Large intestine (tissue), 3 donors: ENCODE results near the gene MVD. TPM values are rescaled to one million over a fixed set of nuclear protein-coding genes. Genes with fewer than 3 reads are reported as not detected.

Experiments
- DNase-seq, 2 donors: peaks; one replicate each; pipeline versions ENCODE4 v3.0.0 to v3.0.0-alpha.2; 2013
- H3K27ac ChIP-seq: one replicate; pipeline ENCODE4 v1.5.1; 2013; ENCODE audit warnings: low read length
- H3K27me3 ChIP-seq: 2 replicates; pipeline ENCODE4 v1.6.1; 2013; ENCODE audit warnings: low read length; ENCODE audit not compliant: control insufficient read depth, insufficient read depth
- H3K36me3 ChIP-seq: 2 replicates; pipeline ENCODE4 v1.6.1; 2013; ENCODE audit warnings: low read length; ENCODE audit not compliant: control insufficient read depth, insufficient read depth
- H3K4me1 ChIP-seq: one replicate; pipeline ENCODE4 v1.6.1; 2013; ENCODE audit warnings: low read length; ENCODE audit not compliant: control insufficient read depth, insufficient read depth
- H3K4me3 ChIP-seq: one replicate; pipeline ENCODE4 v1.5.1; 2013; ENCODE audit warnings: low read length
- H3K9me3 ChIP-seq: one replicate; pipeline ENCODE4 v1.6.1; 2013; ENCODE audit warnings: mild to moderate bottlenecking, low read depth, low read length, moderate library complexity; ENCODE audit not compliant: control insufficient read depth
- WGBS: methylation state at CpG from one replicate; pipeline ENCODE4 v1.1.5; 2013; ENCODE audit warnings: low lambda C conversion rate; ENCODE audit not compliant: insufficient coverage; 5-methylcytosine and 5-hydroxymethylcytosine counted together
- polyA plus RNA-seq: library from polyadenylated mRNA; unstranded; fragments of 120-200 nt; gene quantifications from one replicate; pipeline ENCODE4 v1.2.1, GENCODE V29; 2013

Gene MVD
- polyA plus RNA-seq, 1 donor: 41.0 TPM

DNA sequence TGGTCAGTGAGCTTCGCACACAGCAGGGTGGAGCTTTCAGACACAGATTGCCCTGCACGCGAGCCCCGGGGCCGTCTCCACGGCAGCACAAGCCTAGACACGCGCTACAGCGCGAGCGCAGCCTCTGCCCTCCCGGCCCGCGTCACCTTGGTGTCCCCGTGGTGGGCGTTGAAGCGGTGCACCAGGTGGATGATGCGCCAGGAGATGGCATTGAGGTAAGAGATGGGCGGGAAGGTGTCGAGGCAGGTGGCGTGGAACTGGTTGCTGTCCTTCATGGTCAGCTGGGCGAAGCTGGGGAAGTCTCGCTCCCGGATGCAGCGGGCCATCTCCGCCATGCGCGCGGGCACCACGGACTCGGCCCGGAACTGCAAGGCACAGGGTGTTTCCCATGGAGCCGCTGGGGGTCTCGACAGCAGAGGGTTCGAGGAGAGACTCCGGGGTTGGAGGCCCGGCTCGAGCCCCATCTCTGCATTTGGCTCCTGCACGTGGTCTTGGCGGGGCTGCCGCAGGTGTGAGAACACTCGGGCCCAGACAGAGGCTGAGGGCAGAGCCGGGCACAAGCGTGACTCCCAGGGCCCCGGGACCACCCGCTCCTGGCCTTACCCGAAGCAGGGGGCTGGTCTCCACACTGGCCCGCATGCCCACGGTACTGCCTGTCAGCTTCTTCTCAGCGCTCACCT is 7.7 kb downstream of the MVD start:
- Histone ChIP-seq H3K36me3 (peaks cover 39% of the 10 kb centered on the region), H3K4me3 (no peak overlapping the region), H3K4me1 (peaks cover 9% of the 10 kb centered on the region), H3K27me3 (no peaks in the 10 kb centered on the region), H3K27ac (no peak overlapping the region), H3K9me3 (no peaks in the 10 kb centered on the region)
- 100% methylated on average over 4 of the region's 50 CpGs for WGBS
- no peak for DNase-seq

DNA sequence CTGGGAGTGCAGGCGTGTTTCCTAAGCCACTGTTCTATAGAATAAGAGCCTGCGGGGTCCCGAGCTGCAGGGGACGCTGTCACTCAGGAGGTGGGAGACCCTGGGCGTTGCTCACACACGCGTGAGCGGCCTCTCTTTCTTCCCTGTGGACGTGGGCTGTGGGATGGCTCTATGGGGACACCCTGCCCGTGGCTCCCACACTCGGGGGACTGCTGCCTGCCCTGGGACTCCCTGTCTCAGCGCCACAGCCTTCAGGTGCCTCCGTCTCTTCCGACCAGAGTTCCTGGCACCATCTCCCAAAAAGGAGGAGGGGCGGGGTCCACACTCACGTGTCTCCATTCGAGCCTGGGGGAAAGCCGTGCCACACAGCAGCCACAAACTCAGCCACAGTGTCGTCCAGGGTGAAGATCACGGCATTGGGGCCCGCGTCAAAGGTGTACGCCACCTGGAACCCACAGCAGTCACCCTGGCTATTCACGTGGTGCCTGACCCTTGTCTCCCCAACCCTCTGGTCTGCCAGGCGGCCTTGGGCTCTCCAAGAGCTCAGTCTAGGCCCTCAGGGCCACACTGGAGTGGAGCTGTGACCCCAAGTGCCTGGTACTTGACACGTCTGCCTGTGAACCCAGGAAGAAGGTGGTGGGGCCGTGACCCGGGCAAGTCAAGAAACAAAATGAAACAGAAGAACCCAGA is 8.4 kb downstream of the MVD start:
- no peak overlapping the region for H3K4me3 ChIP-seq
- WGBS: 100% methylated on average over 1 of the region's 28 CpGs
- DNase-seq: no peak
- H3K4me1 ChIP-seq: peaks cover 16% of the 10 kb centered on the region
- H3K36me3 ChIP-seq: peaks cover 39% of the 10 kb centered on the region
- H3K27me3 ChIP-seq: no peaks in the 10 kb centered on the region
- H3K27ac ChIP-seq: no peak overlapping the region
- H3K9me3 ChIP-seq: no peaks in the 10 kb centered on the region

DNA sequence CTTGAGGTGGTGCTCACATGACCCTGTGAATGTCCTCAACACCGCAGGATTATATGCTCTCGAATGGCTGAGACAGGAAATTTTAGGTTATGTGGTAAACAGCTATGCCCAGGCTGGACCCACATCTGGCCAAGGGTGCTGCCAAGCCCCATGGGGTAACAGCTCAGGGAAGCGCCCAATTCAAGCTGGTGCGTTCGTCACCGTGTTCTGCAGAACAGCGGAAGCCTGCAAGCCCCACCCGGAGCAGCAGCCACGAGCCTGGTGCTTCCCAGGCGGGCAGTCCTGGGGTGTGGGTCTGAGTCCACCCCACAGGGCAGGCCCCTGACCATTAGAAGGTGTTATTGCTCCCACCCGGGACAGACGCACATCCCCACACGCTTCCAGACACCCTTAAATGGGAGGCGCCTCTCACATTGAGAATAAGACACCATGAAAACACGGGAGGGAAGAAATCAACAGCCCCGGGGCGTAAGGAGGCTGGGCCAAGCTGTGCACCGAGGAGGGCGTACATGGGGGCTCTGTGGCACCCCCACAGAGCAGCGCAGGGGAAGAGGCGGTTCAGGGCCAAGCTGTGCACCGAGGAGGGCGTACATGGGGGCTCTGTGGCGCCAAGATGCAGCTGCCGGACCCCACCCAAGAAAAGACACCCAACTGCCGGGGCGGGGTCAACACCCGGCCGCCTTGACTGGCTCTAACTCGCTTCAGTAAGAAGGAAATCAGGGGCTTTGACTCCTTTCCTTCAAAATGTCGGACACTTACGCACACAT is 9.1 kb downstream of the MVD start:
- WGBS: no CpG with 5 or more reads among the region's 32 CpGs
- no peak for DNase-seq
- no peaks in the 10 kb centered on the region for H3K27me3 ChIP-seq
- H3K4me3 ChIP-seq: no peak overlapping the region
- H3K9me3 ChIP-seq: no peaks in the 10 kb centered on the region
- H3K4me1 ChIP-seq: peaks cover 22% of the 10 kb centered on the region
- peaks cover 39% of the 10 kb centered on the region for H3K36me3 ChIP-seq
- no peak overlapping the region for H3K27ac ChIP-seq

DNA sequence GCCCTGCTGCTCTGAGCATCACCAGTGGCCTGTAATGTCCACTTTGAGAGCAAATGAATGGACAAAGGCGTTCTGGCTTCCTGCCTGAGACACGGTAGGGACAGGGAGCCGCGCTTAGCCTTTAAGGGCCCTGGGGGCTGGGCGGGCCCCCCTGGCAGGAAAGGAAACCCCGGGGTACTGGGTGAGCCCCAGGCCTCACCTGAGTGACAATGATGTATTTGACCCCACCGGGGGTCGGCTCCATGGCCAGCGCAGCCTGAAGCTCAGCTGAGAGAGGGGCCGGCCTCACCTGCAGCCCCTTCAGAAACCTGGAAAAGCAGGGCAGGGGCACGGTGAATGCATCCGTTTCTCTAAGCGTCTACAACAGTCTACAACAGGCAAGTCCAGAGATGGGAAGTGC is 9.8 kb downstream of the MVD start:
- no peak for DNase-seq
- no peak overlapping the region for H3K27ac ChIP-seq
- H3K27me3 ChIP-seq: no peaks in the 10 kb centered on the region
- H3K4me1 ChIP-seq: peaks cover 22% of the 10 kb centered on the region
- H3K9me3 ChIP-seq: no peaks in the 10 kb centered on the region
- no CpG with 5 or more reads among the region's 13 CpGs for WGBS
- H3K4me3 ChIP-seq: no peak overlapping the region
- peaks cover 38% of the 10 kb centered on the region for H3K36me3 ChIP-seq

DNA sequence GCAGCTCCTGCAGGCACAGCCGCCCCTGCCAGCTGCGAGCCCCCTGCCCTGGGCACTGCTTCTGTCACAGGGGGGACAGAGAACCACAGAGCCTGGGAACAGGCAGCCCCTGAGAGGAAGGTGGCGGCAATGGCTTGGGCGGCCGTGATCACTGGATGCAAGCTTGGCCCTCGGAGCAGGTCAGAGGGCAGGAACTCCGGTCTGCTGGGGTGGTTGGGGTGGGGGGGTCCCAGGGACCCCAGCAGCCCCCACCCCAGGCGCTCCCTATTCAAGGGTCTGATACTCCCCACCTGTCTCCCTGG is 10.2 kb downstream of the MVD start:
- H3K4me1 ChIP-seq: peaks cover 22% of the 10 kb centered on the region
- WGBS: no CpG with 5 or more reads among the region's 8 CpGs
- H3K27me3 ChIP-seq: no peaks in the 10 kb centered on the region
- no peak for DNase-seq
- peaks cover 37% of the 10 kb centered on the region for H3K36me3 ChIP-seq
- no peaks in the 10 kb centered on the region for H3K9me3 ChIP-seq
- no peak overlapping the region for H3K4me3 ChIP-seq
- no peak overlapping the region for H3K27ac ChIP-seq

DNA sequence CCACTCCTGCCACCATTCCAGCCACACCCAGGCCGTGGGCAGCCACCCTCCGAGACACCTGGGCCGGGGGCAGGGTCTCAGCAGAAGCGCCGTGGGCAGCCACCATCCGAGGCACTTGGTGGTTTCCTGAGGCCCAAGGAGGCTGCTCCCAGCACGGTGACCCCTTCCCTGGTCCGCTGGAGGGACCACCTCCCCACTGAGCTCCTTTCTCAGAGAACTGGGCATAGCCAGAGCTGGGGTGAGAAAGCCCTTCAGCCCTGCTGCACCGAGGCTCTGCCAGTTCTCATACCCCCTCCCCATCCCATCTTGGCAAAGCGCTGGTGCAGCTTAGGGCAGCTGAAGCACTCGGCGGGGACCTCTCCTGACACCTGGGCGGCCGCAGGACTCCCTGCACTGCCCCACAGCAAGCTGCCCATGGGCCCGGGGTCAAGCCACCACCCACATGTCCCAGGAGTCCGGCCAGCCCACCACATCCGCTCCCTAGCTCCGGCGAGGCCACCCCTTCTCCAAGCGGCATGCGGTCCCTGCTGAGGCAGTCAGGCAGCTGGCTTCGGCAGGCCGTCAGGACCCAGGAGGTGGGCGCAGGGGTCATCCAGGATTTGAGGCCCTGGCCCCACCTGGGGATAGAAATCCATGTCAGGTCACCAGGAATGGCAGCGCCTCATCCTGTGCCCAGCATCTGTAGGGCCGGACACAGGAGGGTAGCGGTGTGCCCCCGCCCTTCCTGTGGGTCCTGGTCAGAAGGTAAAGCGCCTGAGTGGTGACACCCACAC is 10.7 kb downstream of the MVD start:
- H3K4me1 ChIP-seq: peaks cover 22% of the 10 kb centered on the region
- DNase-seq: no peak
- H3K27me3 ChIP-seq: no peaks in the 10 kb centered on the region
- H3K9me3 ChIP-seq: no peaks in the 10 kb centered on the region
- peak overlapping the region; percentile 53 for H3K27ac ChIP-seq
- no CpG with 5 or more reads among the region's 29 CpGs for WGBS
- no peak overlapping the region for H3K4me3 ChIP-seq
- H3K36me3 ChIP-seq: peaks cover 34% of the 10 kb centered on the region

DNA sequence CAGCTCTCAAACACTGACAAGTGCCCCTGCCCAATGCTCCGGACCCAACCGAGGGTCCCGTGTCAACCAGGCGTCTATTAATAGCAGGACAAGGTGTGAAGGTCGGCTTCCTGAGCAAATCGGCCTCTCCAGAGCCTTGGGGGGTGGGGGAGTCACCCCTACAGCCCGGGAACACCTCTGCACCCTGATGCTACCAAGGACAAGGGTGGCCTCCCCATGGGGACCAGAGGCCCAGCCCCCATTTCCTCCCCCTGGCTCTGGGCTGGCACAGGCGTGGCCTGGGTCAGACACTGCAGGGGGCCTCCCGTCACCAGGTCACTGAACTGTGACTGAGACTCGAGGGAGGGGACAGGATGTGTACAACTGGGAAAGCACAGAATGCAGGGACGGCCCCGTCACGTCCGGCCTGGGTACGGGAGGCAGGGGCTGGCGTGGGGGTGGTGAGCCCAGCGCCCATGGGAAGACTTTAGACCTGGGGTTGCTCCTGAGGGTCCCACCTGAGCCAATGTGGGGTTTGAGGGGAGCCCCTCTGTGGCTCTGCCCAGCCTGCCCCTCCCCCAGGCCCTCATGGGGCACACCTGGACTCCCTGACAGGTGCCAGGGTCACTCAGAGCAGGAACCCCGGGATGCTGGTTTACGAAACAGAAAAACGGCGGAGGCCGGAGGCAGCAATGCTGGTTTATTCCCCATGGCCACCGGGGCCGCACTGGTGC is 11.5 kb downstream of the MVD start:
- Histone ChIP-seq H3K27me3 (no peaks in the 10 kb centered on the region), H3K4me3 (peak overlapping the region; percentile 81), H3K27ac (peak overlapping the region; percentile 70), H3K4me1 (peaks cover 22% of the 10 kb centered on the region), H3K36me3 (peaks cover 28% of the 10 kb centered on the region), H3K9me3 (peaks cover 3% of the 10 kb centered on the region)
- WGBS: no CpG with 5 or more reads among the region's 24 CpGs
- peak; percentile 70 to 91 for DNase-seq

DNA sequence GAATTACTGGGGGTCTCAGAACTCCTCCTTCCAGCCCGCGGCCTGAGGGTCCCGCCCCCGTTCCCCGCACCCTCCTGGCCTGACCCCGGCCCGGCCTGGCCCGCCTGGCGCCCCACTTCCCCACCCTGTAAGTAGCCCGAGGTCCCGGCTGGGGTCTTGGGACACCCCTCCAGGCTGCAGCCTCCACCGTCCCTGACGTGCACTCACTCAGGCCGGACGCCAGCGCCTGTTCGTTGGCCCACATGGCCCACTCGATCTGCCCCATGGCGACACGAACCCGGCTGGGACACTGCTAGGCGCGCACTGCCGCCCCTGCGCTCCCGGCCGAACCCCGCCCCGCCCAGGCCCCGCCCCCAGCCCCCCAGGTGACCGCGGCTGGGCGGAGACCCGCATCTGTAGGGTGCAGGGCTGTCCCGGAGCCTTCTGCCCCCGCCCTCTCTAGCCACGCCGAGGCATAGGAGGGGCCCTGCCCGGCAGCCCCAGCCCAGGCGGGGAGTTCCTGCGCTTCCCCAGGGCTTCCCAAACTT is 12.1 kb downstream of the MVD start, which contains the start of gene CYBA:
TSS of gene CYBA (minus strand) at position 305 of the 527 bp plus-strand sequence. CDS start at position 265, 40 bp downstream.
- Histone ChIP-seq H3K9me3 (peaks cover 4% of the 10 kb centered on the region), H3K27me3 (no peaks in the 10 kb centered on the region), H3K4me3 (peak within 1 kb of the TSS; percentile 81), H3K4me1 (peaks cover 22% of the 10 kb centered on the region), H3K36me3 (peaks cover 28% of the 10 kb centered on the region), H3K27ac (peak within 1 kb of the TSS; percentile 70)
- no CpG with 5 or more reads among the region's 41 CpGs for WGBS
- peak; percentile 55 to 82 for DNase-seq

DNA sequence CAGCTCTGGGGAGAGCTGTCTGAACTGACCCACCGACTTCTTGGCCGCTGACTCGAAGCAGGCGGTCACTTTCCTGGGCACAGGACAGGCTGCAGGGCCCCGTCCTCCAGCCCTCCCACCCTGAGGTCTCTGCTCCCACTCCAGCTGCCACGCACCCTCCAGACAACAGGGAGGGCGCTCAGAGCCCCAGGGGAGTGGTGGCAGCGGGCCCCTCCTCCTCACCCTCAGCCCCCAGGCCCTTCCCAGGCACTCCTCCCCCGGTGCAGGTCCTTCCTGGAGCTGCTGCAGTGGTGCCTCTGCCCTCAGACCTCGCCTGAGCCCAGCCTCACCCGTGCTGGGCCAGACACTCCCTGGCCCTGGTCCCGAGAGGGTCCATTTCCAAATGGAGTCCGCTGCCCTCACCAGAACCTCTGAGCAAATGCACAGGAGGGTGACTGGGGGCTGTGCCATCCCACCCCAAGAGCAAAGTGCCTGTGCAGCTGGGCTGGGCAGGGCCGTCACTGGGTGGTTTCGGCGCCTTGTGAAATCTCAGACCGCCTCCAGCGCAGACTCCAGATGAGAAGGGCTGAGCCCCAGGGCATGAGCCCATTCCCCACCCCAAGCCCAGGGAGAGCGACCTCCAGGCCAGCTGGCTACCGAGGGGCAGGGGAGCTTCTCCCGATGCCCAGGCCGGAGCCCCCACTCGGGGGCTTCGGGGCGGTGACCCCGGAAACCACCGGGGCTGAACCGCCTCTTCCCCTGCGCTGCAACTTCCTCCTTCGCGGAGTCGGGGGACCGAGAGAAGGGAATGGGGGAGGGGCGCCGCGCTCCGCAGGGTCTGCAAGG is 12.8 kb downstream of the MVD start:
- no peaks in the 10 kb centered on the region for H3K27me3 ChIP-seq
- H3K4me3 ChIP-seq: peak overlapping the region; percentile 81
- peaks cover 9% of the 10 kb centered on the region for H3K9me3 ChIP-seq
- H3K36me3 ChIP-seq: peaks cover 26% of the 10 kb centered on the region
- H3K27ac ChIP-seq: peak overlapping the region; percentile 66
- no CpG with 5 or more reads among the region's 37 CpGs for WGBS
- peak in 1 of 2 donors; percentile 72 for DNase-seq
- peaks cover 22% of the 10 kb centered on the region for H3K4me1 ChIP-seq
